ENCODE measurements around the gene STXBP1.

DNA sequence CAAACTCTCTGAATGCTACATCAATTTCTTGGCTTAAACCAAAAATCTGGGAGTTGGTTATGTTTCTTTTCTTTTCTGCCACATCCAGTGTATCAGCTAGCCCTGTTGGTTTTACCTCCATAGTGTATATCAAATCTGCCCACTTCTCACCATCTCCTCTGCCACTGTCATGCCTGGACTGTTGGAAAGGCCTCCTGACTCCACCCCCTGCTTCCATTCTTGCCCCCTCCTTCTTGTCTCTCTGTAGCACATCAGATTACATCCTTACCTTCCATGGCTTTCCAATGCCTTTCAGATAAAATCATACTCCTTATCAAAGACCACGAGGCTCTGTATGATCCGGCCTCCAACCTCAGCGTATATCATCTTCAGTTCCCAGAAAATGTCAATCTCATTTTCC lies 35.4 kb downstream of the STXBP1 start:
- TF ChIP-seq, protein P1, sequence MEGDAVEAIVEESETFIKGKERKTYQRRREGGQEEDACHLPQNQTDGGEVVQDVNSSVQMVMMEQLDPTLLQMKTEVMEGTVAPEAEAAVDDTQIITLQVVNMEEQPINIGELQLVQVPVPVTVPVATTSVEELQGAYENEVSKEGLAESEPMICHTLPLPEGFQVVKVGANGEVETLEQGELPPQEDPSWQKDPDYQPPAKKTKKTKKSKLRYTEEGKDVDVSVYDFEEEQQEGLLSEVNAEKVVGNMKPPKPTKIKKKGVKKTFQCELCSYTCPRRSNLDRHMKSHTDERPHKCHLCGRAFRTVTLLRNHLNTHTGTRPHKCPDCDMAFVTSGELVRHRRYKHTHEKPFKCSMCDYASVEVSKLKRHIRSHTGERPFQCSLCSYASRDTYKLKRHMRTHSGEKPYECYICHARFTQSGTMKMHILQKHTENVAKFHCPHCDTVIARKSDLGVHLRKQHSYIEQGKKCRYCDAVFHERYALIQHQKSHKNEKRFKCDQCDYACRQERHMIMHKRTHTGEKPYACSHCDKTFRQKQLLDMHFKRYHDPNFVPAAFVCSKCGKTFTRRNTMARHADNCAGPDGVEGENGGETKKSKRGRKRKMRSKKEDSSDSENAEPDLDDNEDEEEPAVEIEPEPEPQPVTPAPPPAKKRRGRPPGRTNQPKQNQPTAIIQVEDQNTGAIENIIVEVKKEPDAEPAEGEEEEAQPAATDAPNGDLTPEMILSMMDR (IDR thresholded peaks at IDR 0.05): no peak
- TF ChIP-seq POLR2A (IDR thresholded peaks at IDR 0.05) (no peak), POLR2AphosphoS5 (IDR thresholded peaks at IDR 0.05) (no peak)
